ENCODE results near the gene REXO5. TPM values are rescaled to one million over a fixed set of nuclear protein-coding genes. Genes with fewer than 3 reads are reported as not detected.
A peak's percentile ranks its signal among the peaks of the same experiment; 100 is the strongest.

Gene REXO5
- total and polyA plus RNA-seq, 10 of the 15 experiments (the other 5 are each of a cell fraction or from before 2014, with no cell fraction given) = 3.8 to 15.5 (median 10.1) TPM

DNA sequence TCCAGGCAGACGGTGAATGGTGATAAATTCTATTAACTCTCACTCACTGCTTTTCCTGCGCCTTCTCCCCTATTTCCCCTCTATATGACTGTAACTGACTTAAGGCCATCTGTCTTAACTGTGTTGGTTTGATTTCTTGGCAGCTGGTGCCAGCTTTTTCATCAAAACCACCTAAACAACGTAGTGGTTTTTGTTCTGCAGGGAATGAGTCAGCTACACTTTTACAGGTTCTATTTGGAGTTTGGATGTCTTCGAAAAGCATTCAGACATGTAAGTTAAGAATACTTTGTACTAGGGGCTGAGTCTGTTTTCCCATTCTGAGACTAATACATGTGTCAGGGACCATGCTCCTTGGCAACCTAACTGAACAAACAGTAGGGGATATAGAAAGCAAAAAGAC, 8.5 kb downstream of the REXO5 start:
- TF ChIP-seq JUNB (IDR thresholded peaks at IDR 0.05) = peak; percentile 51
- no peak for TF ChIP-seq NR2F1 (conservative IDR thresholded peaks at IDR 0.05)
- peak; percentile 73; the same call in 1 of the 2 replicates for TF ChIP-seq TCF3 (IDR thresholded peaks at IDR 0.05; ENCODE audit: borderline replicate concordance, insufficient read depth, low read depth, low read length)
- TF ChIP-seq TCF12 (IDR thresholded peaks at IDR 0.05; ENCODE audit: low read depth, low read length) = peak; percentile 81
- TF ChIP-seq, protein P1, sequence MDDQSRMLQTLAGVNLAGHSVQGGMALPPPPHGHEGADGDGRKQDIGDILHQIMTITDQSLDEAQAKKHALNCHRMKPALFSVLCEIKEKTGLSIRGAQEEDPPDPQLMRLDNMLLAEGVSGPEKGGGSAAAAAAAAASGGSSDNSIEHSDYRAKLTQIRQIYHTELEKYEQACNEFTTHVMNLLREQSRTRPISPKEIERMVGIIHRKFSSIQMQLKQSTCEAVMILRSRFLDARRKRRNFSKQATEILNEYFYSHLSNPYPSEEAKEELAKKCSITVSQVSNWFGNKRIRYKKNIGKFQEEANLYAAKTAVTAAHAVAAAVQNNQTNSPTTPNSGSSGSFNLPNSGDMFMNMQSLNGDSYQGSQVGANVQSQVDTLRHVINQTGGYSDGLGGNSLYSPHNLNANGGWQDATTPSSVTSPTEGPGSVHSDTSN (IDR thresholded peaks at IDR 0.05; ENCODE audit: insufficient replicate concordance, low read depth, low read length) = no peak
- 0 out of 2 replicates have a peak, but pooled peaks have one; percentile 30 for TF ChIP-seq MEF2A (IDR thresholded peaks at IDR 0.05; ENCODE audit: insufficient read depth, low read depth, low read length)
- peak; percentile 79 for TF ChIP-seq RUNX3 (IDR thresholded peaks at IDR 0.05; ENCODE audit: low read length)
- TF ChIP-seq MTA3 (IDR thresholded peaks at IDR 0.05; ENCODE audit: borderline replicate concordance, low read length) = no peak
- TF ChIP-seq ETV6 (conservative IDR thresholded peaks at IDR 0.05 in 1 of 2, IDR thresholded peaks at IDR 0.05 in 1 of 2; ENCODE audit: borderline replicate concordance in 1 of 2, low read depth in 1 of 2) = 0 out of 4 replicates have a peak, but pooled peaks of 1 of the 2 experiments have one; percentile 36
- TF ChIP-seq ZNF384 (IDR thresholded peaks at IDR 0.05; ENCODE audit: borderline replicate concordance, low read depth, low read length) = no peak
- peak; percentile 34; the same call in 1 of the 2 replicates for TF ChIP-seq NFIC (IDR thresholded peaks at IDR 0.05; ENCODE audit: low read depth, low read length)
- TF ChIP-seq HDGF (IDR thresholded peaks at IDR 0.05) = no peak
- TF ChIP-seq ZSCAN29 (IDR thresholded peaks at IDR 0.05) = no peak
- no peaks in the 10 kb centered on the region for H3K4me1 ChIP-seq (ENCODE audit: control insufficient read depth, insufficient read depth, low read length)
- H3K9ac ChIP-seq (ENCODE audit: control insufficient read depth, insufficient read depth, low read length) = no peak overlapping the region
- no peaks in the 10 kb centered on the region for H3K79me2 ChIP-seq (ENCODE audit: control insufficient read depth, insufficient read depth, low read length)
- intact Hi-C loops (cut with micrococcal nuclease; ENCODE audit: unreplicated experiment) = no loop called here
- BruUV-seq (replicated peaks) = no TSS peak
- ChIA-PET CTCF (interaction anchor here (0.7 to 2.5 kb wide), 4 partner anchors 8 to 266 kb away, joined by 3 to 13 read pairs (median 4); partner anchors contain the start of genes ACSM3, ERI2 and REXO5), RAD21 (ENCODE audit: unreplicated experiment) (interaction anchor here (1.1 kb wide), 1 partner anchor 36 kb away, joined by 3 read pairs; no protein-coding TSS in a partner anchor), SMC1A (ENCODE audit: uncharacterized antibody, unreplicated experiment) (interaction anchor here (1.1 to 2.5 kb wide), 5 partner anchors 10 to 32 kb away, joined by 3 to 8 read pairs (median 6); no protein-coding TSS in a partner anchor), POLR2A (interaction anchor here (0.6 kb wide), 1 partner anchor 422 kb away, joined by 3 read pairs; no protein-coding TSS in a partner anchor)
- no peaks in the 10 kb centered on the region for H4K20me1 ChIP-seq (ENCODE audit: control insufficient read depth, insufficient read depth)
- H3K4me2 ChIP-seq (ENCODE audit: control insufficient read depth, insufficient read depth) = no peak overlapping the region
- H3K27ac ChIP-seq (ENCODE audit: control insufficient read depth, insufficient read depth) = no peak overlapping the region
- 33% methylated on average over 4 of the region's 4 CpGs for WGBS (ENCODE audit: insufficient coverage, insufficient replicate concordance, low lambda C conversion rate, missing lambda C conversion rate)
- H3K9me3 ChIP-seq (replicated peaks; ENCODE audit: control insufficient read depth, insufficient read depth, low read length) = no peaks in the 10 kb centered on the region
- no peaks in the 10 kb centered on the region for H3K27me3 ChIP-seq (replicated peaks in 1 of 2; ENCODE audit: control insufficient read depth in 2 of 2, insufficient read depth in 2 of 2, low read length in 1 of 2)
- no peak for DNase-seq (ENCODE audit: low read depth, low spot score)
- H2AFZ ChIP-seq (ENCODE audit: control insufficient read depth, low read depth, low read length) = no peak overlapping the region
- peak; percentile 87 for ATAC-seq
- no peak overlapping the region for H3K4me3 ChIP-seq
- H3K36me3 ChIP-seq (ENCODE audit: control insufficient read depth in 2 of 2, insufficient read depth in 2 of 2, low read length in 1 of 2) = no peaks in the 10 kb centered on the region
- in situ Hi-C loops (cut with MboI) = no loop called here
- peak; percentile 41 for FAIRE-seq
